ENCODE data around the gene HPS1. TPM values are rescaled to one million over a fixed set of nuclear protein-coding genes. Genes with fewer than 3 reads are reported as not detected.

HPS1 gene
- total and polyA plus RNA-seq, 2 of the 8 experiments (the other 6 are each of a cell fraction or from before 2014, with no cell fraction given): 38.7 to 61.7 TPM

DNA sequence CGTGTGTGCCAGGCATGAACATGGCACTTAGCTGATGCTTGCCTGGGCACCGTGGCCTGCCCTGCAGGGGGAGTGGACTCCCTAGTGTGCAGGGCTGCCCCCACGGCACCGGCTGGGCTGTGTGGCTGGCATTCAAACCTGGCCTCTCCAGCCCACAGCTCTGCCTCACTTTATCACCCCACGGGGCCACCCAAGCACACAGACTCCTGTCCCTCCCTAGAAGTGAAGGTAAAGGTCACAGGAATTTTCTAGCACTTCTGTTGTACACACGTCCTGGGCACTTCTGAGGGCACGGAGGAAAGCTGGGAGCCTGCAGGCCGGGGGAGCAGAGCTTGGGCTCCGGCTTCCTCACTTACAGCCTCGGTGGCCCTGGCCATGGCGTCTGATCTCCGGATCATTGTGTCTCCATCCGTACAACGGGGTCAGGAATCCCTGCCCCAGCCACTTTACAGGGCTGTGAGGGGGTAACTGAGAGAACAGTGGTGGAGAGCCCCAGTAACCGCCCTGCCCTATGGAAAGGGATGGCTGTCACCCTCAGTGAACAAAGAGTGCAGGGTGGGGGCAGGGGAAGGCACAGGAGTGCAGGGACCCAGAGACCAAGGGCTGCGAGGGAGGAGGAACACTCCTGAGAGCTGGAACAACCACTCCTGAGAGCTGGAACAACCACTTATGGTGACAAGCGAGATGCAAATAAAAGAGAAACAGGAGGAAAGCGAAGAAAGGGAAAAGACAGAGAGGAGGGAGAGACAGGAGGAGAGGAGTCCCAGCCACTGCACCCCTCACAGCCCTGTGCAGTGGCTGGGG lies 27.9 kb downstream of the HPS1 start:
- no peak overlapping the region for H2BK5ac ChIP-seq (ENCODE audit: low read depth, low read length)
- ChIA-PET CTCF (ENCODE audit: partially characterized antibody) (interaction anchor here (0.6 kb wide), 1 partner anchor 12 kb away, joined by 3 read pairs; no protein-coding TSS in a partner anchor), POLR2A (ENCODE audit: partially characterized antibody) (no interaction called here)
- no peak overlapping the region for H2BK15ac ChIP-seq (ENCODE audit: low read length)
- H3K23me2 ChIP-seq (ENCODE audit: low read depth, low read length): no peaks in the 10 kb centered on the region; the same call in 1 of the 2 replicates
- no peaks in the 10 kb centered on the region for H3K79me1 ChIP-seq (ENCODE audit: low read depth, low read length)
- no peak overlapping the region for H2BK12ac ChIP-seq (ENCODE audit: low read depth, low read length)
- H3K79me2 ChIP-seq (ENCODE audit: control insufficient read depth in 1 of 2, insufficient read depth in 2 of 2, low read length in 2 of 2): no peaks in the 10 kb centered on the region
- H3K27me3 ChIP-seq (replicated peaks in 1 of 4; ENCODE audit: control insufficient read depth in 3 of 4, extremely low read depth in 1 of 4, insufficient read depth in 3 of 4, low read length in 3 of 4): no peaks in the 10 kb centered on the region
- H2AFZ ChIP-seq (ENCODE audit: low read length): no peak overlapping the region
- peaks cover 0 to 2% of the 10 kb centered on the region in 2 experiments for H4K20me1 ChIP-seq (replicated peaks in 1 of 2; ENCODE audit: control insufficient read depth in 1 of 2, insufficient read depth in 2 of 2, low read length in 2 of 2)
- FAIRE-seq (no peak), DNase-seq (ENCODE audit: low read depth in 1 of 2, low spot score in 2 of 2) (no peak)
- no peak overlapping the region for H4K91ac ChIP-seq (replicated peaks; ENCODE audit: insufficient read length, low read length)
- no peak overlapping the region for H3K27ac ChIP-seq (ENCODE audit: low read depth, low read length)
- H3K9ac ChIP-seq (replicated peaks in 1 of 4; ENCODE audit: extremely low read depth in 1 of 4, low read depth in 3 of 4, low read length in 3 of 4): no peak overlapping the region
- no peak overlapping the region for H3K56ac ChIP-seq (replicated peaks; ENCODE audit: insufficient read length, low read depth, low read length)
- no peaks in the 10 kb centered on the region for H3K9me3 ChIP-seq (ENCODE audit: insufficient read depth in 2 of 2, low read depth in 1 of 2, low read length in 1 of 2)
- no peak overlapping the region for H3K18ac ChIP-seq (ENCODE audit: extremely low read depth, low read length)
- 88% methylated on average over 18 of the region's 18 CpGs; no CpG with 5 or more reads in 1 of the 2 experiments for WGBS, 2 experiments (ENCODE audit: extremely low coverage in 1 of 2, insufficient coverage in 1 of 2, insufficient read length in 1 of 2, insufficient replicate concordance in 2 of 2, low coverage in 1 of 2, low lambda C conversion rate in 2 of 2, missing lambda C conversion rate in 1 of 2)
- H3K4ac ChIP-seq (replicated peaks; ENCODE audit: insufficient read length, low read depth, low read length): no peak overlapping the region
- no peak overlapping the region for H2AK5ac ChIP-seq (ENCODE audit: low read depth, low read length)
- H3K4me3 ChIP-seq (ENCODE audit: extremely low read depth in 1 of 4, insufficient read depth in 2 of 4, low read depth in 3 of 4, low read length in 4 of 4): no peak overlapping the region
- H2BK20ac ChIP-seq (ENCODE audit: low read length): no peak overlapping the region
- no peak overlapping the region for H4K8ac ChIP-seq (ENCODE audit: extremely low read depth, insufficient read depth, low read length)
- peaks cover 0 to 6% (median 2%) of the 10 kb centered on the region in 4 experiments; a peak in 4 of 8 replicates for H3K36me3 ChIP-seq (ENCODE audit: control insufficient read depth in 2 of 4, insufficient read depth in 4 of 4, low read length in 3 of 4)
- H4K5ac ChIP-seq (ENCODE audit: insufficient read length, low read depth, low read length): no peak overlapping the region
- no peak overlapping the region for H3K4me2 ChIP-seq (ENCODE audit: insufficient read depth in 1 of 2, low read depth in 2 of 2, low read length in 2 of 2)
- no peak overlapping the region for H3K23ac ChIP-seq (ENCODE audit: insufficient read length)
- no peak overlapping the region for H2BK120ac ChIP-seq (replicated peaks; ENCODE audit: low read depth, low read length)
- H3K4me1 ChIP-seq (replicated peaks in 1 of 4; ENCODE audit: control insufficient read depth in 3 of 4, insufficient read depth in 4 of 4, low read length in 3 of 4): peaks cover 0 to 10% (median 3%) of the 10 kb centered on the region in 4 experiments; a peak in 6 of 7 replicates
- H3K14ac ChIP-seq (ENCODE audit: insufficient read length): no peak overlapping the region
- TF ChIP-seq POLR2AphosphoS5 (IDR thresholded peaks at IDR 0.05; ENCODE audit: low read depth, low read length) (no peak), GABPA (IDR thresholded peaks at IDR 0.05; ENCODE audit: borderline replicate concordance, insufficient read depth, low read length) (no peak)

All from H1 (cell line).